Measurements from ENCODE around the gene TEX29.

The TEX29 gene

GRCh38 chr13:111319998-111320911 is at the start of gene TEX29:
TEX29 (plus strand) TSS chr13:111320642; CDS start chr13:111320891, 249 bp downstream.
- DNase-seq = peak; percentile 45

GRCh38 chr13:111270765-111271698 is 49.4 kb upstream of the TEX29 start:
- no peak for DNase-seq

DNA sequence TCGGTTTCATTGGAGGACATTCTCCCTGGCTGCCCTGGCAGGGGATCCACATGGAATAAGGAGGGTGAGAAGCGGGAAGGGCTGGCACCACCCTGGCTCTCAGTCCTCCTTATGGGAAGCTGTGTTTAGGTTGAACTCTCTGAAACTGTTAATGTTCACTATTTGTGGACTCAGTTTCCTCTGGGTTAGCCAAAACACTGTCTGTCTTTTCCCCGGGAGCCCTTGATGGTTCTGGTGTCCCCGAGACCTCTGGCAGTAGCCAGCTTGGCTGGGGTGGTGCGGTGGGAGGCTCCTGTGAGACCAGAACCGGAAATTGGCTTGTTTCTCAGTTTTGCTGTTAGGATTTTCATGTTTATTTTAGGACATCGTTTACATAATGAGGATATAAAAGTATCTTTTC is 48.3 kb upstream of the TEX29 start:
- no peak for DNase-seq

DNA sequence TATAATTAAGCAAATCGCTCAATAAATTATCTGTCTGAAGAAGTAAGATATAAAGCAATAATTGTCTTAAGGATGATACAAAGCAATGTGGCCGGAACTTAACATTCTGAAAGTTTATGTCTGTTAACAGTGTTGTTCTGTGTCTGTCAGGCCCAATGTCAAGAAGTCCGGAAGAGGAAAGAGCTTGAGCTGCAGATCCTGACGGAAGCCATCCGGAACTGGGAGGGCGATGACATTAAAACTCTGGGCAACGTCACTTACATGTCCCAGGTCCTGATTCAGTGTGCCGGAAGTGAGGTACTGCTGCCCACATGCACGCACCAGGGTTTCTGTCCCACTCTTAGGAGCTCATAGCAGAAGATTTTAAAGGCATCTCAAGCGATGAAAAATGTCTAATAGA is 45.1 kb upstream of the TEX29 start:
- DNase-seq = no peak

- DNase-seq = no peak
Measured at GRCh38 chr13:111275995-111276618, 44.3 kb upstream of the TEX29 start.

- no peak for DNase-seq
Measured at GRCh38 chr13:111278258-111278657, 42.2 kb upstream of the TEX29 start.

GRCh38 chr13:111278743-111279652 is 41.4 kb upstream of the TEX29 start:
- DNase-seq = no peak

- DNase-seq = no peak
Measured at GRCh38 chr13:111280226-111280625, 40.2 kb upstream of the TEX29 start.

GRCh38 chr13:111280681-111281585 is 39.5 kb upstream of the TEX29 start:
- no peak for DNase-seq

DNA sequence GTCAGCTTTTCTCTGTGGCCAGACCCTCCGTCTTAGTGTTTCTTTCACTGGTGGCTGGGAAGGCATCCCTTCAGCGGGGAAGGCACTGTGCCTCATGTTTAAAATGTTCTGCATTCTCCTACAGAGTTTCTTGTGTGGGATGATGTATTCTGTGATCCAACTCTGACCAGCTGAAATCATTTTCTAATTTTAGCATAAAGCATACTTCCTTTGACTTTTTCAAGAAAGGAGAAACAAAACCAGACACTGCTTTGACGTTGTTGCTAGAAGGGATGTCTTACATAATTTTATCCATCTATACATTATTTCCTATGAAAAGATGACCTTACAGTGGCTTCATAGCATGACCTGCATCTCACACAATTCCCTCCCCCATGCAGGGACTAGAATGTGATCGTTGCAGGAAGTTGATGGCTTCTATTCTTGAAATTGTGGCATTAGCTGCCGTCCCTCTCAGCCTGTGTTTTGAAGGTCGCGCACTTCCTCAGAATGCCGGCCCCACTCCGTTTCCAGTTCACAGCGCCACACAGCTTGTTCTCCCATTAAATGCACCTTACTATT is 38.6 kb upstream of the TEX29 start:
- DNase-seq = no peak

DNA sequence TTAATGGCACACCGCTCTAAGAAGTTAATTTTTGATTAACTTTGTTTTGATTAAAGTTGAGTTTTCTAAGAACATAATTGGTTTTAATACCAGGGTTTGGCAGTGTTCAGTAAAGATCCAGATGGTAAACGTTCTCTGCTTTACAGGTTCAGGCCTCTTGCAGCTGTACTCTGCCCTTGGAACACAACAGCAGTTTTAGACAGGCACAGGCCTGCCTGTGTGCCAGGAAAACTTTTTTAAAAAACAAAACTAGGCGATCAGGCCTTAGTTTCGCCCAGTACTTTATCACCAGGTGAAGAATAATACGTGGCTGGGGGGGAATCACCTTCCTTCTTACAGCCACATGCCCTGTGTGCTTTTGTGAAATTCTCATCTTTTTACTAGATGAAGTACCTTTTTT is 38.0 kb upstream of the TEX29 start:
- no peak for DNase-seq

- DNase-seq = no peak
Measured at GRCh38 chr13:111282997-111283396, 37.4 kb upstream of the TEX29 start.

DNA sequence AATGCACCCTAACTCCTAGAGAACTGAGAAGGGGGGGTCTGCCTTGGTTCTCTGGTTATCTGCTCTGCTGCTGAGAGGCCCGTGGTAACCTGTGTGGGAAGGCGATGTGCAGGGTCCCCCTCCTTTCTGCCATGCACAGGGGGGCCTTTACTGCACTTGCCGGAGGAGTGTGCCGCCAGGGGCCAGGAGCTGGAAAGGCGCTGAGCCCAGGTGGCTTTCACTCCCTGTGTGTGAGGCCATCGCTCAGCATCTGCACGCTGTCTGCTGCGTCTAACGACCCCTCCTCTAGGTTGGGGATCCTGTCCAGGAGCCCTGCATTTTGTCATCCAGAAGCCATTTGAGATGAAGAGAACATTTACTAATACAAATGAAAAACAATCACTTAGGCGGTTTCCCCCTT is 37.0 kb upstream of the TEX29 start:
- DNase-seq = no peak

- DNase-seq = no peak
Measured at GRCh38 chr13:111283991-111284390, 36.5 kb upstream of the TEX29 start.

DNA sequence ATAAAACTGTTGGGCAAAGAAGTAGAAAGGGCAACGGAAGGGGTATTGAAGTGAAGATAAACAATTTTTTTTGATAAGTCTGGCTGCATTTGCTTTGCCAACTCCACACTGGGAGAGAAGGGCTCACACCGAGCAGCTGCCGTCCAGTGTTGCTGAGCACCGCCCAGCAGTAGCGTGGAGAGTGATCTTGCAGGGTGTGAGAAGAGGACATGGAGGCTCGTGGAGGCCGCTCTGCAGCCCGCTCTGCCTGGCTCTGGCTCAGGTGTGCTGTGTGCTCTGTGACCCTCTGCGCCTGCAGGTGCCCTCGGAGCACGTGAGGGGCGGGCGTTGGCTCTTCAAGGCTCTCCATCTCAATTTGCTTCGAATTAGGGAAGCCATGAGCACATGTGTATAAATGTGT is 35.9 kb upstream of the TEX29 start:
- no peak for DNase-seq

- no peak for DNase-seq
Measured at GRCh38 chr13:111286162-111286561, 34.3 kb upstream of the TEX29 start.

GRCh38 chr13:111286749-111287148 is 33.7 kb upstream of the TEX29 start:
- DNase-seq = no peak

DNA sequence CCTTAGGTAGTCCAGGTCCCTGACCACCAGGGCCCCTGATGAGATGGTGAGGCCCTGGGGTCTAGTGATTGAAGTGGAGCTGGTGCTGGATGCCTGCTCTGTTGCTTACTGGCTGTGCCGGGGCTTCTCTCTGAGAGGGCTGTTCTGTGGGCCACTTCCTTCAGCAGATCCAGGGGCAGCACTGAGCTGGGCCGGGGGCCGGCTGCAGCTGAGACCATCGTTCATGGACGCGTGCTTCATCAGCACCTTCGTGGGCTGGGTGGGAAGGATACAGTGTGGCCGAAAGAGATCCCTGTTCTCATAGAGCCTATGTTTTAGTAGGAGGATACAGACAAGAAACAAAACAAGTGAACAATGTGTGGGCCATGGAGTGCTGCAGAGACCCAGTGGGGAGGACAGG is 33.2 kb upstream of the TEX29 start:
- no peak for DNase-seq

GRCh38 chr13:111288276-111288675 is 32.2 kb upstream of the TEX29 start:
- DNase-seq = no peak

DNA sequence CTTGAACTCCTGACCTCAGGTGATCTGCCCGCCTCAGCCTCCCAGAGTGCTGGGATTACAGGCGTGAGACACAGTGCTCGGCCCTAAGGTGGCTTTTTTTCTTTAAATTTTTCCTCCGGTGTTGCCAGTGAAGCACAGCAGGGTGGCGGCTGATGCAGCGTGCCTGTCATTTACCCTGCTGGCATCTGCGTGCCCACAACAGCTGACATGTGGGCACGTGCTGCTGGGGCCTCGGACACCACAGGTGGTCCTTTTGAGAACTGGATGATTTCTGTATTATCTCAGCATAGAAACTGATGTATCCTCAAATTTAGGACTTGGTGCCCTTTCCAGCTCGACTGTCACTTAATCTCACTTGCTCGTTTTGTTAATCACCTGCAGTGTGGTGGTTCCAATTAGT is 31.2 kb upstream of the TEX29 start:
- no peak for DNase-seq

DNA sequence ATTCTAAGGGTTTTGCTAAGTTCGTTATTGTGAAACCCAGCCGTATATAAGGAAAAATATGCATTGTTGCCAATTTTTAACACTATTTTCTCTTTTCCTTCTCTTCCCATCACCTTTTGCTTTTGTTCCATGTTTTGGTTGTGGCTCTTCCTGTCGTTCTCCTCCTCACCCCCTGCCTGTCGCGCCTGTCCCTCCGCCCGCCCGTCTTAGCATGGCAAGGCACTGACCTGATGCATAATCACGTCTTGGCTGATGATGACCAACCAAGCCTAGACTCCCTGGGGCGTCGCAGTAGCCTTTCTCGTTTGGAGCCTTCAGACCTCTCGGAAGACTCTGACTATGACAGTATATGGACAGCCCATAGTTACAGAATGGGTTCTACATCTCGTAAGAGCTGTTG is 28.5 kb upstream of the TEX29 start:
- no peak for DNase-seq
